NCI-H2081 (cell line): ENCODE data around the gene MAGI2.
A peak's percentile ranks its signal among the peaks of the same experiment; 100 is the strongest.

ENCODE experiments used
- DNase-seq, 2 experiments: peaks; one replicate each; lab custom pipeline; 2025; lab: John Stamatoyannopoulos, UW

The MAGI2 gene

DNA sequence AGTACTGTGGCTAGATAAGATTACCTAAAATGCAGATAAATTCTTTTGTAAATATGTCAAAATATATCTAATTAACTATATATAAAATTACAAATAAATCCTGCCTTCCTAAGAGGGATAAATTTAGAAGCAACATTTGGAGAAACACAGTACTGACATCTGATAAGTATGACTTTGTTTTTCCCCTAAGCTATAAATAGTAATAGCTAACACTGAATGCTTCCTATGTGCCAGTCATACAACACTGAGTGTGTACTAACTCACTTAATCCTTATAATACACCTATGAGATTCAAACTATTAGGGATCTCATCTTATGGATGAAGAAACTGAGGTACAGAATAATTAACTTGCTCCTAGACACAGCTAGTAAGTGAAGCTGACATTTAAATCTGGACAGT is 733.4 kb downstream of the MAGI2 start:
- DNase-seq, result no peak

DNA sequence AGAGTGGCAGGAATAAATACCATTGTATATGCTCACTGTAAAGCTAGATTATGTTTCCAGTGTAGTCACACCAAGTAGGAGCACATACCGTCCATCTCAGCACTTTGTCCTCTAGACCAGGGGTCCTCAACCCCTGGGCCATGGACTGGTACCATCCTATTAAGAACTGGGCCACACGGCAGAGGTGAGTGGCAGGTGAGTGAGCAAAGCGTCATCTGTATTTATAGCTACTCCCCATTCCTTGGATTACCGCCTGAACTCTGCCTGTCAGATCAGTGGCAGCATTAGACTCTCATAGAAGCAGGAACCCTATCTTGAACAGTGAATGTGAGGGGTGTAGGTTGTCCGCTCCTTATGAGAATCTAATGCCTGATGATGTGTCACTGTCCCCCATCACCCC is 735.3 kb downstream of the MAGI2 start:
- no peak for DNase-seq

- DNase-seq, result no peak
Observed at GRCh38 chr7:78716876-78717275, 736.6 kb downstream of the MAGI2 start.

DNA sequence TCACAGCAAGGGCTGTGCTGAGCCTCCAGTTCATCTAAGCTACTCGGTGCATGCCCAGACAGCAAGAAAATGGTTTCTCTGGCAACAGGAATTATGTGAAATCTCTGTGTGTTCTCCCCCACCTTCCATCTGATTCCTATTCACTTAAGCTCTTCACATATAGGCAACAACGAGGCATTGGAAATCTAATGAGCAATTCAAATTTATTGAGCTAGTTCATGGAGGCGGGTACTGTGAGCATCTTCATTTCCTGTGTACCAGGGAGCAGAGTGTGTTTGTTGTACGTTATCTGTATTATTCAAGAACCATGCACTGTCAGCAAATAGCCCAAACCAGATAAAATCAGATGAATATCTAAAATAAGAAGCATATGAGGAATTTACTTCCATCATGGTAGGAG is 739.1 kb downstream of the MAGI2 start:
- DNase-seq, result no peak

DNA sequence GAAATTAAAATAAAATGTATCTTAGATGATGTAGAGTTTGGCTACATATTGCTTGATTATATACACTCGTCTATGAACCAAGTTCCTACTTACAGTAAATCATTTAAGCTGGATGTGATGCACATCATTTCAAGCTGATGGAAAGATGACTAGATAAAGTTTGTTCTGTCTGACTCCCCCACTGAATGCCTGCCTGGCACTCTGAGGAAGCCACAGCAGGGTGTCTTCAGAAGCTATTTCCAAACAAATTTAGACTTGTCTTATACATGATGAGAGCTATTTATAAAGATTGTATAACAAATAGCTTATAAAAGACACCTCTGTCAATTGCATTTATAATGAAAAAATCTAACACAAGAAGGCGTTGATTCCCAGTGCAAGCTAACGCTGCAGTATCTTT is 741.4 kb downstream of the MAGI2 start:
- DNase-seq, result no peak

- no peak for DNase-seq
Observed at GRCh38 chr7:78709658-78710057, 743.8 kb downstream of the MAGI2 start.

DNA sequence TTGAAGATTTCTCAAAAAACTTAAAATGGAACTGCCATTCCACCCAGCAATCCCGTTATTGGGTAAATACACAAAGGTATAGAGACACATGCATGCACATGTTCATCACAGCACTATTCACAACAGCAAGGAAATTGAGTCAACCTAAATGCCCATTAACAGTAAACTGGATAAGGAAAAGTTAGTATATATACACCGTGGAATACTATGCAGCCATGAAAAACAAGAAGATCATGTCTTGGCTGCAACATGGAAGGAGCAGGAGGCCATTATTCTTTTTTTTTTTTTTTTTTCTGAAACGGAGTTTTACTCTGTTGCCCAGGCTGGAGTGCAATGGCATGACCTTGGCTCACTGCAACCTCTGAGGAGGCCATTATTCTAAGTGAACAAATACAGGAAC is 749.0 kb downstream of the MAGI2 start:
- DNase-seq, result no peak

DNA sequence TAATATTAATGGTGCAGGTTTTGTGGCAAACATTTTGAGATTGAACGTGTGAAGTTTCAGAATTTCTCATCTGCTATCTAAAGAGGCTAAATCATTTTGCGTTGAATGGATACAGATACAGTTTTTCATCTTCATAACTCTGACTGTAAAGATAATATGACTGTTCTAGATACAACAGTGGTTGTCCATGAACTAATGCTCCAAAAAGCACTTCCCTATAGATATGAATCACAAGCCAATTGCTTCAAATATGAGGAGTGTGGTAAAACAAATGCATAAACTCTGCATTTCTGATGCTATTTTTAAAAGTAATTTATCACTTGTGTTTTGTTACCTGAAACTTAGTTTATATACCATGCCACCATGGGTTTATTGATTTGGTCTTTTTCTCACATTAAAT is 750.1 kb downstream of the MAGI2 start:
- no peak for DNase-seq

DNA sequence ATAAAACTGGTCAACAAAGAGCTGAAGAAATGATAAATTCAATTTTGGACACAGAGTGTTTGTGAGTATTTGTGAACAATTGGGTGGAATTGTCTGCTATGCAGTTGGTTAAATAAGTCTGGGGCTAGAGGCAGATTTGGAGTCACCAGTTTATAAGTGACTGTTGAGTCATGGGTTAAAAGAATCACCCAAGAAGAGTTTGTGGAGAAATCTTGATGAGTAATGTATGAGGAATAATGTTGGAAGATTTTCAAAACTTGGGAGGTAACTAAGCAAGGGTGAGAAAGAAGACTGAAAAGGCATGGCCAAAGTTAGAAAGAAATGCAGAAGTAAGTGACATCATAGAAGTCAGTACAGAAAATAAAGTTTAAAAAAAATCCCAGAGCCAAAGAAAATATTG is 750.7 kb downstream of the MAGI2 start:
- no peak for DNase-seq

DNA sequence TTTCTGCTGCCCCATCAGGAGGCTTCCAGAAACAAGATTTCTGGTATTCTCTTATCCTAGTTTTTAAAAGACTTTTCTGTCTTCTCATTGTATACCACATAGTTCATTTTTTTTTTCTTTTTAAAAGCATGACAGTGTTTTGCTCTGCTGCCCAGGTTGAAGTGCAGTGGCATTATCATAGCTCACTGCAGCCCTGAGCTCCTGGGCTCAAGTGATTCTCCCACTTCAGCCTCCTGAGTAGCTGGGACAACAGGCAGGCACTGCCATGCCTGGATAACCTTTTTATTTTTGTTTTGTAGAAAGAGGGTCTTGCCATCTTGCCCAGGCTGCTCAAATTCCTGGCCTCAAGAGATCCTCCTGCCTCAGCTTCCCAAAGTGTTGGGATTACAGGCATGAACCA is 757.6 kb downstream of the MAGI2 start:
- DNase-seq, result no peak

DNA sequence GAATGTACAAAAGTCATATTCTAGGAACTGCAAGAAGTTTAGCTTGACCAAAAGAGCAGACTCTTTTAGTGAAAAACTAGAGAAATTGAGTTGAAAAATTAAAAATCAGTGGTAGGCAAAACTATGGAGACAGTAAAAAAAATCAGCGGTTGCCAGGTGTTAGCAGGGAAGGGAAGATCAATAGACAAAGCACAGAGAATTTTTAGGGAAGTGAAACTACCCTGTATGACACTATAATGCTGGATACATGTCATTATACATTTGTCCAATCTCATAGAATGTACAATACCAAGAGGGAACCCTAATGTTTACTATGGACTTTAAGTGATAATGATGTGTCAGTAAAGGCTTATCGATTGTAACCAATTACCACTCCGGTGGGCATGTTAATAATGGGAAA is 761.9 kb downstream of the MAGI2 start:
- DNase-seq, result no peak

DNA sequence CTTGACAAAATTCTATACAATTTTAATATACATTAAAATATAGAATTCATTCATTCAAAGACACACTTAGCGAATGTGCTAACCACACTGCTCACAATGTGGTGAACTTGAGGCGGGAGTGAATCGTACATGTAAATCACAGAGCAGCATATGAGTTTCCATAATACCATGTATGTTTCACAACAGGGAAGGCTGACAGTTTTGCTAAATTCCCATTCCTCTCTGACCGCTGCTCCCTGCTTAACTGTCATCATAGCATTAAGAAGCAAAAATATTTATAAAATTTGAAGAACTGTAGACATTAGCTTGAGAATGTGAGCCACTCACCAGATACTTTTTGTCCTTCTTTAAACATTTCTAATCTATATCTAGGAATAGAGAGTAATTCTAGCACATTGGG is 763.3 kb downstream of the MAGI2 start:
- DNase-seq, result no peak

- no peak for DNase-seq
Observed at GRCh38 chr7:78688376-78688775, 765.1 kb downstream of the MAGI2 start.

- DNase-seq, result no peak
Observed at GRCh38 chr7:78686189-78686588, 767.3 kb downstream of the MAGI2 start.

- DNase-seq, result no peak
Observed at GRCh38 chr7:78684201-78684600, 769.3 kb downstream of the MAGI2 start.

- no peak for DNase-seq
Observed at GRCh38 chr7:78683566-78683965, 769.9 kb downstream of the MAGI2 start.

GRCh38 chr7:78679112-78679876 is 774.2 kb downstream of the MAGI2 start:
- no peak for DNase-seq

GRCh38 chr7:78677391-78677790 is 776.1 kb downstream of the MAGI2 start:
- no peak for DNase-seq

DNA sequence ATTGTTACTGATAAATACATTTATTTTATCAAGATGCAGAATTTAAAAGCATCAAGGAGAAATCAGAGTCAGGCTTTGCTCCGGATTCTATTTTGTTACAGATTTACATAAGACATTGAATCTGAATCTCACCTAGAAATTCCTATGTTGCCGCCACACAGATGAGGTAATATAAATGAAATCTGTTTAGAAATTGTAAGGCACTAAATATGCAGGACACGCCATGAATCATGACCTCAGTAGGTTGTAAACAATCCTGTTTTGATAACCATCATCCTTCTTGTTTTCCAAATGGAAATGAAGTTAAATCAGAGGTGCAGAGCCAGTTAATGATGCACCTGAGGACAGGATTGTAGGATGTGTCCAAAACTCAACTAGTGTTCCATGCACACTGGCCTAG is 778.0 kb downstream of the MAGI2 start:
- DNase-seq, result no peak

- DNase-seq, result peak in 1 of 2 experiments; percentile 25
Observed at GRCh38 chr7:78673272-78673671, 780.2 kb downstream of the MAGI2 start.

GRCh38 chr7:78662939-78663338 is 790.5 kb downstream of the MAGI2 start:
- DNase-seq, result no peak

- DNase-seq, result no peak
Observed at GRCh38 chr7:78649976-78650375, 803.5 kb downstream of the MAGI2 start.

GRCh38 chr7:78649236-78649635 is 804.2 kb downstream of the MAGI2 start:
- no peak for DNase-seq

DNA sequence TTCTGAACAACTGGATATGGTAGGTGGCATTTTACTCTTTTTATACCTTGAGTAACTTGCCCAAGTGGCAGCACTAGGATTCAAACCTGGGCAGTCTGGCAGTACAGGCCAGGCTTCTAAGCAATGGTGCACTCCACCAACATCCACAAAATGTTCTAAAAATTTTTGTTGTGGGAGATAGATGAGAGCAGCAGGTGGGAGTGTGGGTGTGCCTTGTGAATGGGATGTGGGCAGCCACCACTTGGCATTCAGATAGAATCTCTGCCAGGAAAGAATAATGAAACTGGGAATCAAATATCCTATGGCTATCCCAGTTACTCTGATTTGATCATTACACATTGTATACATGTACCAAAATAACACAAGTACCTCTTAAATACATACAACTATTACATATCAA is 810.7 kb downstream of the MAGI2 start:
- no peak for DNase-seq
